ENCODE results near the gene IPO11.

DNA sequence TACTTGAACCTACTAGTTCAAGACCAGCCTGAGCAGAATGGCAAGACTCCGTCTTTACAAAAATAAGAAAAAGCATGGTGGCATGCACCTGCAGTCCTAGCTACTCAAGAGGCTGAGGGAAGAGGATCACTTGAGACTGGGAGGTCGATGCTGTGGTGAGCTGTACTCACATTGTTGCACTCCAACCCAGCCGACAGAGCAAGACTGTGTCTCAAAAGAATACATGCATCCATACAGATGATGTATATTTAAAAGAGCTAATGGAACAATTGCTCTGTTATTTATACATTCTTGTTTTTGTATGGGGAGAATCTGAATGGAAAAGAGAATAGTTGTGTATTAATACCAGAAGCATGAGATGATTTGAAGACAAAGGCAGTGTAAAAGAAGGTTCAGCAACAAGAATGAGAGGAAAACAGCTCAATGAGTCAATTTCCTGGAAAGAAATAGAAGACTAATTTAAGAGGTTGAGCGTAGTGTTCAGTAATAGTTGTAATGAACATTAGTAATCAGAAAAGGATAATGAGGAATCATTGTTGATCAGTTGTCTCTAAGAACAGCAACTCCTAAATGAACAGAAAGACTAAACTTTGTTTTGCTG, 164.1 kb downstream of the IPO11 start:
- TF ChIP-seq, protein P1, sequence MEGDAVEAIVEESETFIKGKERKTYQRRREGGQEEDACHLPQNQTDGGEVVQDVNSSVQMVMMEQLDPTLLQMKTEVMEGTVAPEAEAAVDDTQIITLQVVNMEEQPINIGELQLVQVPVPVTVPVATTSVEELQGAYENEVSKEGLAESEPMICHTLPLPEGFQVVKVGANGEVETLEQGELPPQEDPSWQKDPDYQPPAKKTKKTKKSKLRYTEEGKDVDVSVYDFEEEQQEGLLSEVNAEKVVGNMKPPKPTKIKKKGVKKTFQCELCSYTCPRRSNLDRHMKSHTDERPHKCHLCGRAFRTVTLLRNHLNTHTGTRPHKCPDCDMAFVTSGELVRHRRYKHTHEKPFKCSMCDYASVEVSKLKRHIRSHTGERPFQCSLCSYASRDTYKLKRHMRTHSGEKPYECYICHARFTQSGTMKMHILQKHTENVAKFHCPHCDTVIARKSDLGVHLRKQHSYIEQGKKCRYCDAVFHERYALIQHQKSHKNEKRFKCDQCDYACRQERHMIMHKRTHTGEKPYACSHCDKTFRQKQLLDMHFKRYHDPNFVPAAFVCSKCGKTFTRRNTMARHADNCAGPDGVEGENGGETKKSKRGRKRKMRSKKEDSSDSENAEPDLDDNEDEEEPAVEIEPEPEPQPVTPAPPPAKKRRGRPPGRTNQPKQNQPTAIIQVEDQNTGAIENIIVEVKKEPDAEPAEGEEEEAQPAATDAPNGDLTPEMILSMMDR (IDR thresholded peaks at IDR 0.05; ENCODE audit: low read depth, low read length), result no peak
- TF ChIP-seq, protein P2, sequence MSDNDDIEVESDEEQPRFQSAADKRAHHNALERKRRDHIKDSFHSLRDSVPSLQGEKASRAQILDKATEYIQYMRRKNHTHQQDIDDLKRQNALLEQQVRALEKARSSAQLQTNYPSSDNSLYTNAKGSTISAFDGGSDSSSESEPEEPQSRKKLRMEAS (IDR thresholded peaks at IDR 0.05; ENCODE audit: low read depth, low read length), result no peak
- no peak for TF ChIP-seq POLR2A (IDR thresholded peaks at IDR 0.05; ENCODE audit: extremely low read depth, insufficient read length)
- TF ChIP-seq MYC (IDR thresholded peaks at IDR 0.05; ENCODE audit: low read depth, low read length), result no peak
